GM12875 (cell line): ENCODE measurements around the gene PI4KA.
"Not testable (repeated sequence)": the region's sequence is repeated elsewhere in the genome, so short reads cannot be mapped to it uniquely, and the experiment has no call there.

Experiments
- H3K4me3 ChIP-seq: one replicate; pipeline ENCODE4 v1.5.1; 2011; ENCODE audit warnings: low read depth, low read length, control low read depth
- CTCF ChIP-seq: IDR thresholded peaks from 2 replicates; pipeline ENCODE4 v1.5.1; 2011; ENCODE audit warnings: low read depth, mild to moderate bottlenecking, control low read depth, inconsistent platforms, low read length, moderate library complexity, borderline replicate concordance; ENCODE audit not compliant: insufficient read depth

Gene PI4KA

GRCh38 chr22:20727118-20728015, 131.2 kb downstream of the PI4KA start:
- H3K4me3 ChIP-seq = no peak overlapping the region
- TF ChIP-seq CTCF = no peak

- TF ChIP-seq CTCF = no peak
- no peak overlapping the region for H3K4me3 ChIP-seq
These were observed 132.5 kb downstream of the PI4KA start for GRCh38 chr22:20725987-20726558.

- no peak for TF ChIP-seq CTCF
- H3K4me3 ChIP-seq = no peak overlapping the region
These were observed 133.7 kb downstream of the PI4KA start for GRCh38 chr22:20724676-20725454.

GRCh38 chr22:20721409-20722218, 137.0 kb downstream of the PI4KA start:
- H3K4me3 ChIP-seq = no peak overlapping the region
- no peak for TF ChIP-seq CTCF

- no peak for TF ChIP-seq CTCF
- H3K4me3 ChIP-seq = no peak overlapping the region
These were observed 137.8 kb downstream of the PI4KA start for GRCh38 chr22:20720692-20721408.

GRCh38 chr22:20718727-20719126, 139.9 kb downstream of the PI4KA start:
- not testable (repeated sequence) for H3K4me3 ChIP-seq

GRCh38 chr22:20717981-20718380, 140.6 kb downstream of the PI4KA start:
- not testable (repeated sequence) for H3K4me3 ChIP-seq

GRCh38 chr22:20717213-20717866, 141.3 kb downstream of the PI4KA start:
- not testable (repeated sequence) for H3K4me3 ChIP-seq

- H3K4me3 ChIP-seq = not testable (repeated sequence)
These were observed 145.5 kb downstream of the PI4KA start for GRCh38 chr22:20713116-20713515.

GRCh38 chr22:20709966-20710365, 148.6 kb downstream of the PI4KA start:
- H3K4me3 ChIP-seq = not testable (repeated sequence)

- not testable (repeated sequence) for H3K4me3 ChIP-seq
These were observed 151.0 kb downstream of the PI4KA start for GRCh38 chr22:20707549-20708118.
